GM18511 (cell line): ENCODE measurements around the gene LLCFC1.

ENCODE experiments used
- ATAC-seq: cut with Tn5 transposase; IDR thresholded peaks from one replicate; pipeline ENCODE4 v1.9.1; 2021; ENCODE audit warnings: mild to moderate bottlenecking, moderate library complexity; ENCODE audit not compliant: unreplicated experiment

The LLCFC1 gene

GRCh38 chr7:142910031-142910433 lies 29.3 kb upstream of the LLCFC1 start:
- ATAC-seq: no peak

- no peak for ATAC-seq
Observed at GRCh38 chr7:142910481-142910880, 28.8 kb upstream of the LLCFC1 start.

- ATAC-seq: no peak
Observed at GRCh38 chr7:142913051-142913450, 26.2 kb upstream of the LLCFC1 start.

GRCh38 chr7:142913566-142913965 lies 25.7 kb upstream of the LLCFC1 start:
- ATAC-seq: no peak

GRCh38 chr7:142914121-142914520 lies 25.2 kb upstream of the LLCFC1 start:
- no peak for ATAC-seq

- ATAC-seq: no peak
Observed at GRCh38 chr7:142915315-142915714, 24.0 kb upstream of the LLCFC1 start.

GRCh38 chr7:142916508-142916907 lies 22.8 kb upstream of the LLCFC1 start:
- no peak for ATAC-seq

GRCh38 chr7:142917447-142917846 lies 21.8 kb upstream of the LLCFC1 start:
- ATAC-seq: no peak

GRCh38 chr7:142918901-142919300 lies 20.4 kb upstream of the LLCFC1 start:
- no peak for ATAC-seq

GRCh38 chr7:142919656-142920055 lies 19.6 kb upstream of the LLCFC1 start:
- no peak for ATAC-seq

- no peak for ATAC-seq
Observed at GRCh38 chr7:142923391-142923790, 15.9 kb upstream of the LLCFC1 start.

GRCh38 chr7:142925413-142925812 lies 13.9 kb upstream of the LLCFC1 start:
- no peak for ATAC-seq

GRCh38 chr7:142927085-142927745 lies 12.1 kb upstream of the LLCFC1 start:
- ATAC-seq: no peak

- no peak for ATAC-seq
Observed at GRCh38 chr7:142927949-142928348, 11.3 kb upstream of the LLCFC1 start.

- no peak for ATAC-seq
Observed at GRCh38 chr7:142930126-142930730, 9.1 kb upstream of the LLCFC1 start.

- no peak for ATAC-seq
Observed at GRCh38 chr7:142932386-142933091, 6.7 kb upstream of the LLCFC1 start.

GRCh38 chr7:142933092-142933475 lies 6.2 kb upstream of the LLCFC1 start:
- no peak for ATAC-seq

GRCh38 chr7:142933624-142934023 lies 5.7 kb upstream of the LLCFC1 start, which contains the start of gene TRPV5:
Gene TRPV5, minus strand, starts transcription at chr7:142933746. Its CDS starts 287 bp downstream, at chr7:142933459.
- no peak for ATAC-seq

GRCh38 chr7:142934056-142934455 lies 5.2 kb upstream of the LLCFC1 start:
- no peak for ATAC-seq

GRCh38 chr7:142935941-142936565 lies 3.2 kb upstream of the LLCFC1 start:
- no peak for ATAC-seq

GRCh38 chr7:142938611-142939010 lies 673 bp upstream of the LLCFC1 start:
- no peak for ATAC-seq
